HepG2 (cell line): ENCODE data around the gene OSTF1. TPM values are rescaled to one million over a fixed set of nuclear protein-coding genes. Genes with fewer than 3 reads are reported as not detected.

Source experiments
- ATAC-seq: fragments of 200-7000 bp; cut with Tn5 transposase; 3 replicates; pipeline ENCODE4 v1.9.1; 2020; ENCODE audit warnings: mild to moderate bottlenecking, moderate library complexity
- BruUV-seq: library from RNA; stranded (reverse); fragments of 400-500 nt; replicated peaks from 2 replicates; lab custom pipeline; 2021; lab: Mats Ljungman, UMichigan
- CTCF ChIA-PET: fragments of 300-600 bp; formaldehyde crosslinking; extraction: SDS; loops from one replicate; lab custom pipeline; 2021; ENCODE audit warnings: low total read pairs, inconsistent platforms, low intra/inter-chr PET ratio; lab: Yijun Ruan, JAX
- POLR2A ChIA-PET: fragments of 350-600 bp; sonication (Branson Sonifier 250); formaldehyde crosslinking; loops from one replicate; lab custom pipeline; 2020; ENCODE audit warnings: antibody characterized with exemption, inconsistent platforms; lab: Yijun Ruan, JAX
- DNase-seq: peaks from one replicate; pipeline ENCODE4 v3.0.0-alpha.2; 2015; ENCODE audit warnings: low spot score
- FAIRE-seq: peaks from 3 replicates; lab custom pipeline; 2011; peaks lifted over from hg19 to GRCh38; lab: Jason Lieb, UNC
- H2AFZ ChIP-seq: one replicate; pipeline ENCODE4 v1.6.1; 2011; ENCODE audit warnings: low read length, inconsistent platforms
- H3K27ac ChIP-seq: fragments of 300-600 bp; 3 replicates; pipeline ENCODE4 v1.8.0; 2011; ENCODE audit warnings: mixed run types, mild to moderate bottlenecking, mixed read lengths, low read length, inconsistent platforms; ENCODE audit not compliant: insufficient read depth; ENCODE audit errors: extremely low read length
- H3K27me3 ChIP-seq, 2 experiments: fragments of 200-600 bp in 1 of 2; 2 replicates in 1 of 2; 3 replicates in 1 of 2; pipeline versions ENCODE4 v1.6.0 to v1.8.0; 2011; ENCODE audit warnings: low read length in 2 of 2, mild to moderate bottlenecking in 2 of 2, moderate library complexity in 2 of 2, inconsistent platforms in 1 of 2; ENCODE audit not compliant: insufficient read depth in 2 of 2, control insufficient read depth in 1 of 2
- H3K36me3 ChIP-seq, 2 experiments: fragments of 200-600 bp in 1 of 2; replicated peaks in 1 of 2; 2 replicates in 1 of 2; 3 replicates in 1 of 2; pipeline versions ENCODE4 v1.5.1 to v1.8.0; 2011; ENCODE audit warnings: low read length in 2 of 2, inconsistent platforms in 1 of 2; ENCODE audit not compliant: insufficient read depth in 2 of 2, control insufficient read depth in 1 of 2
- H3K4me1 ChIP-seq: 2 replicates; pipeline ENCODE4 v1.5.1; 2012; ENCODE audit warnings: low read length, inconsistent platforms; ENCODE audit not compliant: insufficient read depth
- H3K4me2 ChIP-seq: 2 replicates; pipeline ENCODE4 v1.6.0; 2011; ENCODE audit warnings: low read depth, low read length, inconsistent platforms
- H3K4me3 ChIP-seq, 3 experiments: fragments of 200-600 bp in 1 of 3; sonication (generic), shearing (Covaris generic) in 1 of 3; replicated peaks in 1 of 3; 2 replicates each; pipeline ENCODE4 v1.5.1; 2011 to 2016; ENCODE audit warnings: low read length in 3 of 3, inconsistent platforms in 2 of 3, low read depth in 2 of 3, mild to moderate bottlenecking in 2 of 3, control low read depth in 1 of 3, mixed read lengths in 1 of 3; ENCODE audit not compliant: insufficient read depth in 1 of 3
- H3K79me2 ChIP-seq: one replicate; pipeline ENCODE4 v1.6.1; 2011; ENCODE audit warnings: low read length, inconsistent platforms; ENCODE audit not compliant: insufficient read depth
- H3K9ac ChIP-seq: 2 replicates; pipeline ENCODE4 v1.6.0; 2011; ENCODE audit warnings: mild to moderate bottlenecking, low read depth, low read length, inconsistent platforms; ENCODE audit not compliant: insufficient read depth
- H3K9me3 ChIP-seq: 2 replicates; pipeline ENCODE4 v1.5.1; 2012; ENCODE audit warnings: mild to moderate bottlenecking, low read length
- H4K20me1 ChIP-seq: 2 replicates; pipeline ENCODE4 v1.6.0; 2011; ENCODE audit warnings: inconsistent platforms, mild to moderate bottlenecking, low read length, moderate library complexity; ENCODE audit not compliant: insufficient read depth
- CC2D1A ChIP-seq: sonication (generic); formaldehyde crosslinking; IDR thresholded peaks from 2 replicates; pipeline ENCODE4 v1.8.1; 2023; ENCODE audit warnings: mild to moderate bottlenecking, missing genetic modification reagents
- MAF1 ChIP-seq: sonication (generic); formaldehyde crosslinking; IDR thresholded peaks from 2 replicates; pipeline ENCODE4 v1.5.0; 2020; ENCODE audit warnings: missing genetic modification reagents, borderline replicate concordance
- MIXL1 ChIP-seq: IDR thresholded peaks from 2 replicates; pipeline ENCODE4 v1.6.1; 2016
- MTERF4 ChIP-seq: sonication (generic); formaldehyde crosslinking; IDR thresholded peaks from 2 replicates; pipeline ENCODE4 v1.8.0; 2023; ENCODE audit warnings: mild to moderate bottlenecking, missing genetic modification reagents
- NCOR1 ChIP-seq: fragments of 200-600 bp; sonication (generic); IDR thresholded peaks from 2 replicates; pipeline ENCODE4 v1.7.0; 2017; ENCODE audit warnings: antibody characterized with exemption, low read length, borderline replicate concordance
- ZNF121 ChIP-seq: sonication (generic); formaldehyde crosslinking; IDR thresholded peaks from 2 replicates; pipeline ENCODE4 v1.5.0; 2020; ENCODE audit warnings: mild to moderate bottlenecking, missing genetic modification reagents
- WGBS: methylation state at CpG from one replicate; pipeline ENCODE4 v1.1.6; 2017; ENCODE audit warnings: low lambda C conversion rate; 5-methylcytosine and 5-hydroxymethylcytosine counted together
- in situ Hi-C: cut with HindIII; loops from 2 replicates; pipeline ENCODE4 v1.10.0; 2017; ENCODE audit warnings: low pct_unique_long_range_greater_than_20kb; ENCODE audit not compliant: extremely low pct_ligation_motif_present
- intact Hi-C: fragments of 100-400 bp; cut with micrococcal nuclease; formaldehyde crosslinking; loops from one replicate; pipeline ENCODE4 v1.10.0; 2022; ENCODE audit not compliant: unreplicated experiment
- polyA plus RNA-seq, 8 experiments: library from polyadenylated mRNA; depleted of rRNA in 3 of 8; stranded (reverse) in 7 of 8; unstranded in 1 of 8; fragments of >200 nt; fragmentation: Illumina TruSeq in 4 of 8; extraction: Trizol in 4 of 8; gene quantifications; 2 replicates each; pipeline versions ENCODE4 v1.2.1 to v1.2.3, GENCODE V29; 2011 to 2016; ENCODE audit warnings: low read depth in 4 of 8, missing spikeins in 1 of 8, mixed read lengths in 1 of 8; ENCODE audit not compliant: insufficient read depth in 1 of 8
- total RNA-seq, 5 experiments: library from RNA; depleted of rRNA; stranded (reverse); fragments of >200 nt; fragmentation: Illumina TruSeq; extraction: Trizol; gene quantifications; 2 replicates each; pipeline ENCODE4 v1.2.3, GENCODE V29; 2016; ENCODE audit warnings: low read depth in 1 of 5
- TF ChIP-seq, protein P1 (sequence below), 2 experiments: sonication (generic) in 1 of 2; formaldehyde crosslinking in 1 of 2; IDR thresholded peaks; 2 replicates each; pipeline versions ENCODE4 v1.4.0 to v1.6.1; 2016 to 2020; ENCODE audit warnings: borderline replicate concordance in 1 of 2, low read depth in 1 of 2, mild to moderate bottlenecking in 1 of 2, missing genetic modification reagents in 1 of 2

The OSTF1 gene
- total and polyA plus RNA-seq, 2 of the 13 experiments (the other 11 are each of a cell fraction or from before 2014, with no cell fraction given) = 16.8 to 39.0 TPM

GRCh38 chr9:75090579-75090978 is 2.3 kb downstream of the OSTF1 start:
- DNase-seq (no peak), FAIRE-seq (no peak), ATAC-seq (no peak)
- Histone ChIP-seq H3K4me2 (peak overlapping the region; percentile 91), H3K9ac (no peak overlapping the region), H3K36me3 (no peaks in the 10 kb centered on the region), H3K79me2 (peaks cover 42% of the 10 kb centered on the region), H4K20me1 (peaks cover 5% of the 10 kb centered on the region; the same call in 1 of the 2 replicates), H3K27ac (no peak overlapping the region), H2AFZ (no peak overlapping the region), H3K4me3 (peak overlapping the region in 2 of 3 experiments; percentile 78 to 95; a peak in 2 of 6 replicates), H3K27me3 (no peaks in the 10 kb centered on the region; a peak in 1 of 5 replicates), H3K4me1 (peaks cover 76% of the 10 kb centered on the region), H3K9me3 (no peaks in the 10 kb centered on the region)
- ChIA-PET CTCF (no interaction called here), POLR2A (no interaction called here)
- 91% methylated on average over 4 of the region's 4 CpGs for WGBS
- no TSS peak for BruUV-seq
- intact Hi-C loops (no loop called here), in situ Hi-C loops (no loop called here)
- no peak for TF ChIP-seq NCOR1
- TF ChIP-seq MIXL1 (CRISPR knock-in tag) = no peak
- no peak for TF ChIP-seq MTERF4 (CRISPR knock-in tag)
- no peak for TF ChIP-seq CC2D1A (CRISPR knock-in tag)
- TF ChIP-seq MAF1 = no peak
- TF ChIP-seq, protein P1, sequence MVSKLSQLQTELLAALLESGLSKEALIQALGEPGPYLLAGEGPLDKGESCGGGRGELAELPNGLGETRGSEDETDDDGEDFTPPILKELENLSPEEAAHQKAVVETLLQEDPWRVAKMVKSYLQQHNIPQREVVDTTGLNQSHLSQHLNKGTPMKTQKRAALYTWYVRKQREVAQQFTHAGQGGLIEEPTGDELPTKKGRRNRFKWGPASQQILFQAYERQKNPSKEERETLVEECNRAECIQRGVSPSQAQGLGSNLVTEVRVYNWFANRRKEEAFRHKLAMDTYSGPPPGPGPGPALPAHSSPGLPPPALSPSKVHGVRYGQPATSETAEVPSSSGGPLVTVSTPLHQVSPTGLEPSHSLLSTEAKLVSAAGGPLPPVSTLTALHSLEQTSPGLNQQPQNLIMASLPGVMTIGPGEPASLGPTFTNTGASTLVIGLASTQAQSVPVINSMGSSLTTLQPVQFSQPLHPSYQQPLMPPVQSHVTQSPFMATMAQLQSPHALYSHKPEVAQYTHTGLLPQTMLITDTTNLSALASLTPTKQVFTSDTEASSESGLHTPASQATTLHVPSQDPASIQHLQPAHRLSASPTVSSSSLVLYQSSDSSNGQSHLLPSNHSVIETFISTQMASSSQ (IDR thresholded peaks at IDR 0.05; ENCODE audit: low read depth) = no peak
- TF ChIP-seq, protein P1 (CRISPR knock-in tag; IDR thresholded peaks at IDR 0.05; ENCODE audit: borderline replicate concordance) = no peak
- peak; percentile 93 for TF ChIP-seq ZNF121
